Esophagus (tissue), 2 donors: ENCODE results near the gene EBF4. TPM values are rescaled to one million over a fixed set of nuclear protein-coding genes. Genes with fewer than 3 reads are reported as not detected.

Experiments
- H3K27ac ChIP-seq, 2 donors: one replicate each; pipeline ENCODE4 v1.5.1; 2013; ENCODE audit warnings: low read depth in 2 of 2, mild to moderate bottlenecking in 2 of 2, inconsistent platforms in 1 of 2, low read length in 1 of 2, moderate library complexity in 1 of 2
- H3K27me3 ChIP-seq, 2 donors: one replicate each; pipeline ENCODE4 v1.6.1; 2013; ENCODE audit warnings: low read length in 2 of 2, control low read depth in 1 of 2, mild to moderate bottlenecking in 1 of 2; ENCODE audit not compliant: insufficient read depth in 2 of 2, control insufficient read depth in 1 of 2
- H3K36me3 ChIP-seq, 2 donors: one replicate each; pipeline ENCODE4 v1.6.1; 2013; ENCODE audit warnings: low read length in 1 of 2; ENCODE audit not compliant: control insufficient read depth in 2 of 2, insufficient read depth in 2 of 2
- H3K4me1 ChIP-seq, 2 donors: one replicate each; pipeline ENCODE4 v1.6.1; 2013; ENCODE audit warnings: low read length in 1 of 2; ENCODE audit not compliant: control insufficient read depth in 2 of 2, insufficient read depth in 2 of 2
- H3K4me3 ChIP-seq, 2 donors: one replicate each; pipeline ENCODE4 v1.5.1; 2013; ENCODE audit warnings: low read length in 2 of 2, mild to moderate bottlenecking in 2 of 2, low read depth in 1 of 2, moderate library complexity in 1 of 2
- H3K9me3 ChIP-seq, 2 donors: one replicate each; pipeline ENCODE4 v1.6.1; 2013; ENCODE audit warnings: mild to moderate bottlenecking in 2 of 2, low read depth in 1 of 2, low read length in 1 of 2, moderate library complexity in 1 of 2; ENCODE audit not compliant: control insufficient read depth in 2 of 2, insufficient read depth in 1 of 2
- WGBS, 2 donors: extraction: QIAGEN DNeasy Blood & Tissue Kit; methylation state at CpG; one replicate each; pipeline ENCODE4 v1.1.7; 2013; 5-methylcytosine and 5-hydroxymethylcytosine counted together
- polyA plus RNA-seq, 2 donors: library from polyadenylated mRNA; stranded (reverse); fragments of 200-250 nt; gene quantifications; one replicate each; pipeline ENCODE4 v1.2.3, GENCODE V29; 2013
- donor health status: healthy with polysubstance abuse.
- donor health status: Bipolar disorder and iron deficiency.

Gene EBF4
- polyA plus RNA-seq, 2 donors: 4.8 to 7.0 TPM

- 53 to 62% methylated on average over 3 of the region's 3 CpGs for WGBS, 2 donors
- H3K27me3 ChIP-seq: peaks cover 0 to 4% of the 10 kb centered on the region in 2 donors
- no peak overlapping the region for H3K4me3 ChIP-seq
- no peak overlapping the region for H3K27ac ChIP-seq
- no peaks in the 10 kb centered on the region for H3K9me3 ChIP-seq
- peaks cover 6% of the 10 kb centered on the region in 2 donors for H3K4me1 ChIP-seq
- no peaks in the 10 kb centered on the region for H3K36me3 ChIP-seq
Measured at GRCh38 chr20:2697768-2698167, 5.2 kb downstream of the EBF4 start.

GRCh38 chr20:2698186-2698817, 5.7 kb downstream of the EBF4 start:
- Histone ChIP-seq H3K9me3 (no peaks in the 10 kb centered on the region), H3K27ac (no peak overlapping the region), H3K4me1 (peaks cover 5 to 6% of the 10 kb centered on the region in 2 donors), H3K4me3 (no peak overlapping the region), H3K27me3 (peaks cover 0 to 4% of the 10 kb centered on the region in 2 donors), H3K36me3 (no peaks in the 10 kb centered on the region)
- 77 to 84% methylated on average over 4 of the region's 4 CpGs for WGBS, 2 donors

- H3K27ac ChIP-seq: no peak overlapping the region
- no peaks in the 10 kb centered on the region for H3K36me3 ChIP-seq
- peaks cover 0 to 4% of the 10 kb centered on the region in 2 donors for H3K27me3 ChIP-seq
- peaks cover 0 to 3% of the 10 kb centered on the region in 2 donors for H3K4me1 ChIP-seq
- H3K4me3 ChIP-seq: no peak overlapping the region
- H3K9me3 ChIP-seq: no peaks in the 10 kb centered on the region
- 77 to 82% methylated on average over 4 of the region's 4 CpGs for WGBS, 2 donors
Measured at GRCh38 chr20:2698912-2699311, 6.3 kb downstream of the EBF4 start.

GRCh38 chr20:2699775-2700413, 7.3 kb downstream of the EBF4 start:
- Histone ChIP-seq H3K27me3 (no peaks in the 10 kb centered on the region), H3K4me1 (no peaks in the 10 kb centered on the region), H3K27ac (no peak overlapping the region), H3K4me3 (no peak overlapping the region), H3K9me3 (no peaks in the 10 kb centered on the region), H3K36me3 (no peaks in the 10 kb centered on the region)
- WGBS, 2 donors: 69 to 71% methylated on average over 5 of the region's 5 CpGs

GRCh38 chr20:2700913-2701620, 8.5 kb downstream of the EBF4 start:
- Histone ChIP-seq H3K4me1 (no peaks in the 10 kb centered on the region), H3K4me3 (no peak overlapping the region), H3K9me3 (no peaks in the 10 kb centered on the region), H3K27me3 (no peaks in the 10 kb centered on the region), H3K27ac (no peak overlapping the region), H3K36me3 (no peaks in the 10 kb centered on the region)
- 71 to 81% methylated on average over 9 of the region's 9 CpGs for WGBS, 2 donors

GRCh38 chr20:2701671-2702081, 9.1 kb downstream of the EBF4 start:
- peaks cover 0 to 3% of the 10 kb centered on the region in 2 donors for H3K4me1 ChIP-seq
- H3K27me3 ChIP-seq: no peaks in the 10 kb centered on the region
- H3K9me3 ChIP-seq: no peaks in the 10 kb centered on the region

GRCh38 chr20:2703716-2704475, 11.3 kb downstream of the EBF4 start:
- Histone ChIP-seq H3K9me3 (no peaks in the 10 kb centered on the region), H3K27ac (no peak overlapping the region), H3K4me3 (no peak overlapping the region), H3K36me3 (no peaks in the 10 kb centered on the region), H3K4me1 (peaks cover 0 to 3% of the 10 kb centered on the region in 2 donors), H3K27me3 (no peaks in the 10 kb centered on the region)
- 88 to 91% methylated on average over 8 of the region's 8 CpGs for WGBS, 2 donors

More at GRCh38 chr20:2701671-2702081, 9.1 kb downstream of the EBF4 start:
- Histone ChIP-seq H3K27ac (no peak overlapping the region), H3K36me3 (no peaks in the 10 kb centered on the region), H3K4me3 (no peak overlapping the region)
- WGBS, 2 donors: 77 to 84% methylated on average over 5 of the region's 5 CpGs

GRCh38 chr20:2705931-2706645, 13.5 kb downstream of the EBF4 start:
- Histone ChIP-seq H3K36me3 (no peaks in the 10 kb centered on the region), H3K4me1 (peaks cover 0 to 3% of the 10 kb centered on the region in 2 donors), H3K4me3 (no peak overlapping the region), H3K9me3 (no peaks in the 10 kb centered on the region), H3K27me3 (no peaks in the 10 kb centered on the region), H3K27ac (no peak overlapping the region)
- 85 to 90% methylated on average over 14 of the region's 14 CpGs for WGBS, 2 donors
